Stimulated activated naive CD4-positive, alpha-beta T cell (primary cell): ENCODE data around the gene PRCD.

ENCODE experiments used
- DNase-seq, 6 experiments: peaks; one replicate each; lab custom pipeline; 2025; lab: John Stamatoyannopoulos, UW

PRCD gene

DNA sequence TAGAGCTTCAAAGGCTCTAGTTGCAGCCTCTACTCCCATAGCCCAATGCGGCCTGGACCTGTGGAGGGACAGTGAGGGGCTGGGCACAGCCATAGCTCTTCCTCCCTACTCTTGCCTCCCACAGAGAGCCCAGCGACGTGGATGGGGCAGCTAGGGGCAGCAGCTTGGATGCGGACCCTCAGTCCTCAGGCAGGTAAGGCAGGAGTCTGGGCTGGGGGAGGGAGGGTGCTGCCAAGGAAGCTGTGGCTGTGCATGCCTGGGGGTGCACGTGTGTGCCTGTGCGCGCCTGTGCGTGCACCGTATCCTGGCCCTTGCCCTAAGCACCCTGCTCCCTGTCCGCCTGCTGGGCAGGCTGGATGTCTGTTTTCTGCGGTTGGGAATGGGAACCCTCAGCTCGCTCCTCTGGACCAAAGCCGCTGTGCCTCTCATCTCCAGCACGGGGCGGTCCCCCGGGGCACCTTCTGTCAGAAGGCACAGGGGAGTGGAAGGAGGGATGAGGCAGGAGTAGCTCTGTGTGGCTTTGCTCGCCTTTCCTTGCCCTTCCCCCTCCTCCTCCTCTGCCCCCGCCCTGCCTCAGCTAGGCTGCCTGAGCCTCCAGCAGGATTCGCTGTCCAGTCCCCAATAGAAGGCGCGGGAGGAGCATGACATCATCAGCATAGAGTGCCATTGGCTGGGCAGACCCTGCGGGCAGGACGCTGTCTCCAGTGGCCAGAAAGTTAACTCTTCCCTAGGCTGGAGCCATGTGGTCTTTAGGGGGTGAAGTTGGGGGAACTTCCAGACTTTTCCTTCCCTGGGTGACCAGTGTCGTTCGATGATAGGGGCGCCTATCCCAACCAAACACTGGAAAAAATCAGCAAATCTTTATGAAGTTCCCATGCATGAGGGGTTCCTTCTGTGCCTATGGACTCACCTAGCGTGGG is 797 bp downstream of the PRCD start:
- no peak for DNase-seq

DNA sequence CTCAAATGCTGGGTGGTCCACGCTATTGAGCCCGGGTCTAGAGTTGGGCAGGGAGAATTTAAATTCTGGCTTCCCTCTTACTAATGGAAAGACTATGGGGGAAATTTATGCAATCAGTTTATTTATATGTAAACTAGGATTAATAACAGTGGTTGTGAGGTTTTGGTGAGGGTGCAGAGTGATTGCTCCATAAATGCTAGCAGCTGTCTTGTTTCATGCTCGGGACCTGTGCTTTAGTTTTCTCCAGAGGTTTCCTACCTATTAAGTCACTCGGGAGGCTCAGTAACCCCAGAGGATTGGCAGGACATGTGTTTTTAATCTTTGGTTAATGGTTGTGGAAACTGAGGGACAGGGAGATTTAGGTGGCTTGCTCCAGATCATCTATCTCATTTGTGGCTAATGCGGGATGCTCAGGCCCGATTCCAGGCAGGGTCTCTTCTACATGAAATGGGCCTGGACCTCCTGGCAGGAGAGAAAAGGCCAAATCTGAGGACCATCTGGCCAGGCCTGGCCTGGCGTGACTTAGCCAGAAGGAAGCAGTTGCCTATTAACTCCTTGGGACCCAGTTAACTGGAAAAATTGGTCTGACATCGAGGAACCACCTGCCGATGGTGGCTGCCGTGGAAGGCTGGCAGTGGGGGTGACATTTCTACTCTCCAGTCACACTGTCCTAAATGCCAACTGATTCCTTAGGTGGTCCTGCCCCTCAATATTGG is 2.1 kb downstream of the PRCD start:
- no peak for DNase-seq

- no peak for DNase-seq
Observed at GRCh38 chr17:76542566-76542971, 2.7 kb downstream of the PRCD start.

- DNase-seq, result no peak
Observed at GRCh38 chr17:76542984-76543383, 3.1 kb downstream of the PRCD start.

DNA sequence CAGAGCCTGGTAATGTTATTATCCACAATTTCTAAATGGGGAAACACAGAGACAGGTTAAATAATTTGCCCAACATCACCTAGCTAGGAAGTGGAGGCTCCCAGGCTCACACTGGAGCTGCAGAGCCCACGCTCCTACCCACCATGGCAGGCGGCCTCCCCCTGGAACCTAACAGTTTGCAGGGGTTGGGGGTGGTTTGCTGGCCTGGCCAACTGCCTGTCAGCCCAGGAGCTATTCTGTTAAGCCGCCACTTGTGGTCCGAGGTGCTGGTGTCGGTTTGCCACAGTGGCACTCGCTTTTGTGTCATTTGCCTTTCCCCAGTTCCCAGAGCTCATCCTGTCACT is 3.6 kb downstream of the PRCD start:
- DNase-seq, result no peak

DNA sequence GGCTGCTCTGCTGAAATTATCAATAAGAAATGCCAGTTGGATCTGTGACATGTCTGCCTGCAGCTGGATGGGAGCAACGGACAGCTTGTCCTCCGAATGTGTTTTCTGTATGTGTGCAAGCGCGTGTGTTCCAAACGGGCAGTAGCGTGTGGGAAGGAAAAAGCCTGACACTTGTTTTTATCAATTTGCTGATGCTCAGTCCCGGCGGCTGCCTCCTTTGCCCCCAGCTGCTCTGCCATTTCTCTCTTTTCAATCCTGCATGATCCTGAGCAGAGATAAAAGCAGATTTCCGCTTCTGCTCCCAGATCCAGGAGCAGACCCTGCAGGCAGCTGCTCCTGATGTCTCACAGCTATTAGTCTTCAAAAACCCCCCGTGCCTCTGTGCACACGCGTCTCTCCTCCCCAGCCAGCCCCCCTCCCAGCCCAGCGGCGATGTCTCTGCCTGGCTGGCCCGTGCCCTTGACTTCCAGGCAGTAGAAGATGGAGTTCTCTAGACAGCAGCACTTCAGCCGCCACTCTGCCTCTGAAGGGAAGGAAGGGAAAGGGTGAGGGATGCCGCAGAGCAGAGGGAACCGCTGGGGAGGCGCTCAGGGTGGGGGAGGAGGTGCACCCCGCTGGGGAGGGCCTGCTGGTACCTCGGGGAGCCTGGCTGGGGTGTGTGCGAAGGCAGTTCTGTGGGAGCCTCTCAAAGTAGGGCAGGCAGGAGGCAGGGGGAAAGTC is 4.1 kb downstream of the PRCD start:
- DNase-seq, result no peak

GRCh38 chr17:76544546-76545365 is 4.9 kb downstream of the PRCD start:
- DNase-seq, result no peak

DNA sequence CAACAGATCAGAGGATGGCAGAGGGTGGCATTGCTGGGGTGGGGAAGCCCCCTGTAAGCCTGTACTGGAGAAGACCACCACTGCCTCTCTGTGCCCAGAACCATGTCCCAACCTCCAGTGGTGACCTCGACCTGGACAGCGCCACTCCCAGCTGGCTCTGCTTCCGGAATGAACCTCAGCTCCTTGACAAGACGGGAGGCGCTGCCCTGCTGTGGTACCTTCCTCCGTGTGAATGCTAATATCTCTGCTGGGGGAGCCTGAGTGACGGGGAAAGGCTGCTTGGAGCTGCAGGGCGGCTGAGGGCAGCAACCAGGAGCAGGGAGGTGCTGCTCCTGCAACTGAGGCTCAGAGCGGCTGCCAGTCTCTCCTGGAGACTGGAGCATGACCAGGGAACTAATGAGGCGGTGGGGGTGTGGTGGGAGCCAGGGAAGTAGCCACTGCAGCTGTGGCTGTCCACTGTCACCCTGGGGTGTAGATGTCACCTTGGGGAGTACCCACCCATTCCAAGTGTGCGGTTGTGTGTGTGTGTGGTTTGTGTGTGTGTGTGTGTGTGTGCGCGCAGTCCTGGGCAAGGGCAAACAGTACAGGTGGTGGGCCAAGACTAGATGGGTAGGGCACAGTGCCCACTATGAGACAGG is 6.2 kb downstream of the PRCD start:
- DNase-seq, result no peak

DNA sequence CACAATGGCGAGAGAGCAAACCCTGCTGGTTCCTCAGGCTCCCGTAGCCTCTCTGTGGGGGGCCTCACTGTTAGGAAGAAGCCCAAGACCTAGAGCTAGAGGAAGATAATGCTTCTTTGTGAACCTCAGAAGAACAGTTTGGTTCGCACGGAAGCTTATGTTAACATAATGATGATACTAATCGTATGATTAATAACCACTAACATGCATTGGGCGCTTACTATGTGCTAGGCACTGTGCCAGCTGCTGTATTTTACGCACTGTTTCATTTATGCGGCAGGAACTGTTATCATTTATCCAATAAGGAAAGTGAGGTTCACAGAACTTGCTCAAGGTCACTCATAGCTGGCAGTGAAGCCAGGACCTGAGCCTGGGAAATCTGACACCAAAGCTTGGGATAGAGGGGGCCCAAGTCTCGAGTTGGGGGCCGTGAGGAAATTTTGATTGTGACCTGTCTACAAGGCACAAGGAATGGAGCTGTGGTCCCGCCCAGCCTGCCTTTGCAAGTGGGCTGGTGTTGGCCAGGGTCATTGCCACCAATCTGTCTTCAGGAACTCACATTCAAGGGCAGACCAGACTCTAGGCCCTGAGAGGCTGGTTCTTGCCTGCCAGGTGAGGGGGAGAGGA is 6.8 kb downstream of the PRCD start:
- DNase-seq, result no peak

- peak; percentile 30 to 66 (median 48) for DNase-seq
Observed at GRCh38 chr17:76547183-76547641, 7.4 kb downstream of the PRCD start.

GRCh38 chr17:76547642-76548202 is 7.9 kb downstream of the PRCD start:
- DNase-seq, result no peak

DNA sequence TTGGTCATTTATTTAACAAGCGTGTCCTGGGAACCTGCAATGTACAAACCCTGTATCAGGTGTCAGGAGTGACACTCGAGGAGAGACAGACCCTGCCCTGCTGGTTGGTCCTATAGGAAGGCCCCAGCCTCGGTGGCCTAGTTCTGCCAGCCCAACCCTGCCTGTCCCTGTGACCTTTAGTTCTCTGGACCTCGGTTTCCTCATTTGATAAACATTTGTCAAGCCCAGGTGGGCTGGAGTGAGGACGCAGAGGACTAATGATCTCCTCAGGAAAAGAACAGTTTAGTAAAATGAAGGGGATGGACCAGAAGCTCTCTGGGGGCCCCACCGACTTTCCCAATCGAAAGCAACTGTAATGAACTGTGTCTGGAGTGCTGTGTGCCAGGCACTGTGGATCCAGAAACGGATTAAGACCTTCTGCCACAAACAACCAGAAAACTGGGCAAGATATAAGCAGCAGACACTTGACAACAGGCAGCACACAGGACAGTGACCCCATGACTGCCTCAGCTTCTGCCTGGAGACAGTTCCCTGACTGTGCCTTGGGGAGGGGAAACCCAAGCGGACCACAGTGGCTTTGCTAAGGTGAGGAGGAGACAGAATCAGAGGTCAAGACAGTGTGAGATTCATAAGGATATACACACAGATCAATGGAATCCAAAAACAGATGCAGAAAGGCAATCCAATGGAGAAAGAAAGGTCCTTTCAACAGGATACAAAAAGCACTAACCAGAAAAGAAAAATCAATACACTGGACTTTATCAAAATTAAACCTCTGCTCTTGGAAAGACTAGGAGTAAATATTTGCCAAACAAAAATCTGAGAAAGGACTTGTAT is 8.8 kb downstream of the PRCD start:
- DNase-seq, result no peak

DNA sequence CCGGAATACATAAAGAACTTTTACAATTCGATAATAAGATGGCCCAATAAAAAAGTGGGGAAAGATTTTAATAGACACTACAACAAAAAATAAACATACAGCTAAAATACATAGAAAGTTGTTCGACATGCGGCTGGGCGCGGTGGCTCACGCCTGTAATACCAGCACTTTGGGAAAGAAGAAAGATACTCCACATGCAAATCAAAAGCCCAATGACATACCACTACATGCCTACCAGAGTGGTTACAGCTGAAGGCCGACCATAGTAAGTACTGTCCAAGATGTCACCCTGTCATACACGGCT is 9.3 kb downstream of the PRCD start:
- DNase-seq, result no peak

DNA sequence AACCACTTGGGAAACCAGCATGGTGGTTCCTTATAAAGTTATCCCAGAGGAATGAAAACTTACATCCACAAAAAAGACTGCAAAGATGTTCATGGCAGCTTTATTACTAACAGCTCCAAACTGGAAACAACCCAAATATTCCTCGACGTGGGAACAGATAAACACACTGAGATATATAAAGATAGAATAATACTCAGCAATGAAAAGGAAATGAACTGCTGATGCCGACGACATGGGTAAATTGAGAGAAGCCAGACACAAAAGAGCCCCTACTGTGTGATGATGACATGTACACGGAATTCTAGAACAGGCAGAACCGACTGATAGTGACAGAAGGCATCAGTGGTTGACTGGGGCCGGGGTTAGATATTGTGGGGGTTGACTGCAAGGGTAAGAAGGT is 9.7 kb downstream of the PRCD start:
- no peak for DNase-seq

- DNase-seq, result no peak
Observed at GRCh38 chr17:76550712-76551615, 11.1 kb downstream of the PRCD start.

GRCh38 chr17:76551685-76552084 is 11.8 kb downstream of the PRCD start:
- no peak for DNase-seq

- no peak for DNase-seq
Observed at GRCh38 chr17:76553178-76553908, 13.5 kb downstream of the PRCD start.

GRCh38 chr17:76554131-76554530 is 14.3 kb downstream of the PRCD start:
- DNase-seq, result no peak
